Stimulated activated memory B cell treated with anti-CD40 and anti-IgM and Interleukin-4, amounts not matched to agents 10 μg/mL and 1 μg/mL and 100 μg/mL, for 72 hours (primary cell): ENCODE data around the gene PRRT3.

Source experiments
- ATAC-seq: fragments of 150-1000 bp; cut with Tn5 transposase; 2 replicates; pipeline ENCODE4 v1.10.0; 2021
- H3K27ac Mint-ChIP-seq: one replicate; pipeline ENCODE4 v1.8.0; 2022; ENCODE audit warnings: mild to moderate bottlenecking, mixed read lengths
- H3K27me3 Mint-ChIP-seq: one replicate; pipeline ENCODE4 v1.8.0; 2022; ENCODE audit warnings: mixed read lengths
- H3K36me3 Mint-ChIP-seq: one replicate; pipeline ENCODE4 v1.8.0; 2022; ENCODE audit warnings: mixed read lengths
- H3K4me1 Mint-ChIP-seq: one replicate; pipeline ENCODE4 v1.8.0; 2022; ENCODE audit warnings: mixed read lengths
- H3K4me3 Mint-ChIP-seq: one replicate; pipeline ENCODE4 v1.8.0; 2022; ENCODE audit warnings: mild to moderate bottlenecking, moderate library complexity, mixed read lengths
- H3K9me3 Mint-ChIP-seq: one replicate; pipeline ENCODE4 v1.8.0; 2022; ENCODE audit warnings: mixed read lengths

The PRRT3 gene

GRCh38 chr3:9937486-9938238 lies 14.5 kb downstream of the PRRT3 start:
- H3K9me3 Mint-ChIP-seq, result no peaks in the 10 kb centered on the region
- H3K27me3 Mint-ChIP-seq, result no peaks in the 10 kb centered on the region
- no peak overlapping the region for H3K27ac Mint-ChIP-seq
- ATAC-seq, result no peak
- peaks cover 28% of the 10 kb centered on the region for H3K4me1 Mint-ChIP-seq
- H3K36me3 Mint-ChIP-seq, result peaks cover 35% of the 10 kb centered on the region
- no peak overlapping the region for H3K4me3 Mint-ChIP-seq

DNA sequence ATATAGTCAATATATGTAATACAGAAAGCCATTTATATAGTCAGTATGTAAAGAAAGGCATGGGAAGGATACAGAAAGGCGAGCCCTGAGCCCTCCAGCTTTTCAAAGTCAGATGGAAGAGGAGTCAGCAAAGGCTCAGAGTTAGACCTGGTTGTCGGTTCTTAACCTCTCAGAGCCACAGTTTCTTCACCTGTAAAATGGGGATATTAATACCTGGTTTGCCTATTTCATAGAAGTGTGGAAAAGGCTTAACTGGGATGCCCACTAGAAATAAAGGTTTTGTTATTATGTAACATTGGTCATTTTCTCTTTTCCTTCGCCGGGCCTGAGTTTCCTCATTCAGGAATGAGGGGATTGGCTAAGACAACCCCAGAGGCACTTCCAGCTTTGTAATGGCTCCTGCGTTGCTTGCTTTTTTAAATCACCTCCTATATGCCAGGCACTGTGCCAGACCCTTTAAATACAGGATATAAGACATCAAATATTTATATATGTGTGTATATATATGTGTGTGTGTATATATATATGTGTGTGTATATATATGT lies 16.2 kb downstream of the PRRT3 start:
- Mint-ChIP-seq H3K27me3 (no peaks in the 10 kb centered on the region), H3K4me1 (peaks cover 38% of the 10 kb centered on the region), H3K36me3 (peaks cover 30% of the 10 kb centered on the region), H3K4me3 (no peak overlapping the region), H3K9me3 (no peaks in the 10 kb centered on the region), H3K27ac (no peak overlapping the region)
- no peak for ATAC-seq

DNA sequence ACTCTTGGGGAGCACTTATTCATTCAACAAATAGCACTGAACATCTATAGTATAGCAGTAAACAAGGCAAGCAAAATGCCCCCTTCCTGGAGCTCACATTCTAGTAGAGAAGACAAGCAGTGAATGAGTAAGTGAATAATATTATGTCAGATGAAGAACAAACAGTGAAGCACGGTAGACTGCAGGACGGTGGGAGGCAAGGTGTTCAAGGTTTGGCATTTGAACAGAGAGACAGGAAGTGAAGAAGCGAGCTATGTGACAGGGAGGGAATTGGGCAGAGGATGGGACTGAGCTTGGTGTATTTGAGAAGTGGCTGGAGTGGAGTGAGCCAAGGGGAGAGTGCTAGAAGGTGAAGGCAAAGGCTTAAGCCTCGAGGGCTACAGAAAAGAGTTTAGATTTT lies 17.2 kb downstream of the PRRT3 start:
- Mint-ChIP-seq H3K27me3 (no peaks in the 10 kb centered on the region), H3K27ac (peak overlapping the region; percentile 89), H3K36me3 (peaks cover 26% of the 10 kb centered on the region), H3K4me1 (peaks cover 38% of the 10 kb centered on the region), H3K4me3 (peak overlapping the region; percentile 38), H3K9me3 (no peaks in the 10 kb centered on the region)
- no peak for ATAC-seq

GRCh38 chr3:9934235-9934621 lies 18.0 kb downstream of the PRRT3 start:
- peaks cover 38% of the 10 kb centered on the region for H3K4me1 Mint-ChIP-seq
- no peak for ATAC-seq
- peaks cover 26% of the 10 kb centered on the region for H3K36me3 Mint-ChIP-seq
- H3K9me3 Mint-ChIP-seq, result no peaks in the 10 kb centered on the region
- peak overlapping the region; percentile 97 for H3K4me3 Mint-ChIP-seq
- peak overlapping the region; percentile 89 for H3K27ac Mint-ChIP-seq
- no peaks in the 10 kb centered on the region for H3K27me3 Mint-ChIP-seq

GRCh38 chr3:9933561-9934234 lies 18.5 kb downstream of the PRRT3 start, which contains the start of gene CRELD1:
CRELD1 (plus strand) TSS chr3:9933834; CDS start chr3:9934439, 605 bp downstream.
- Mint-ChIP-seq H3K4me1 (peaks cover 38% of the 10 kb centered on the region), H3K4me3 (peak within 1 kb of the TSS; percentile 97), H3K9me3 (no peaks in the 10 kb centered on the region), H3K27ac (peak within 1 kb of the TSS; percentile 89), H3K36me3 (peaks cover 26% of the 10 kb centered on the region), H3K27me3 (no peaks in the 10 kb centered on the region)
- peak; percentile 96 for ATAC-seq

DNA sequence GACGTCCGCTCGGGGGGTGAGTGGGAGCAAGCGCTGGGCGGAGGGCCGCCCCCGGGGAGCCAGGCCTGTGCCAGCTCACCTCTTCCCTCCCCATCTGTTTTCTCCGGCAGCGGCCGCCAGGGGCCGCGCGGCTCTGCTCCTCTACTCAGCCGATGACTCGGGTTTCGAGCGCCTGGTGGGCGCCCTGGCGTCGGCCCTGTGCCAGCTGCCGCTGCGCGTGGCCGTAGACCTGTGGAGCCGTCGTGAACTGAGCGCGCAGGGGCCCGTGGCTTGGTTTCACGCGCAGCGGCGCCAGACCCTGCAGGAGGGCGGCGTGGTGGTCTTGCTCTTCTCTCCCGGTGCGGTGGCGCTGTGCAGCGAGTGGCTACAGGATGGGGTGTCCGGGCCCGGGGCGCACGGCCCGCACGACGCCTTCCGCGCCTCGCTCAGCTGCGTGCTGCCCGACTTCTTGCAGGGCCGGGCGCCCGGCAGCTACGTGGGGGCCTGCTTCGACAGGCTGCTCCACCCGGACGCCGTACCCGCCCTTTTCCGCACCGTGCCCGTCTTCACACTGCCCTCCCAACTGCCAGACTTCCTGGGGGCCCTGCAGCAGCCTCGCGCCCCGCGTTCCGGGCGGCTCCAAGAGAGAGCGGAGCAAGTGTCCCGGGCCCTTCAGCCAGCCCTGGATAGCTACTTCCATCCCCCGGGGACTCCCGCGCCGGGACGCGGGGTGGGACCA lies 19.2 kb downstream of the PRRT3 start:
- H3K4me1 Mint-ChIP-seq, result peaks cover 38% of the 10 kb centered on the region
- H3K4me3 Mint-ChIP-seq, result peak overlapping the region; percentile 97
- peak overlapping the region; percentile 89 for H3K27ac Mint-ChIP-seq
- H3K36me3 Mint-ChIP-seq, result peaks cover 23% of the 10 kb centered on the region
- ATAC-seq, result peak; percentile 91
- no peaks in the 10 kb centered on the region for H3K27me3 Mint-ChIP-seq
- no peaks in the 10 kb centered on the region for H3K9me3 Mint-ChIP-seq

DNA sequence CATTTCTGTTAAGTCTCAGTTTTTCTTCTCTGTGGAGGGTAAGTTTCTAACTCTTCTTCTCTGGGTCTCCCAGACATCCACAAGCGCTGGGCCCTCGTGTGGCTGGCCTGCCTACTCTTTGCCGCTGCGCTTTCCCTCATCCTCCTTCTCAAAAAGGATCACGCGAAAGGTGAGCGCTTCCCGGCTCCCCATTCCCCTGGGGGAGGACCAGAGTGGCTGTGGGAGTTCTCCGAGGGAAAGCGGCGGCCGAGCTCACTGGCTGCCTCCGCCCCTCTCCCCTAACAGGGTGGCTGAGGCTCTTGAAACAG lies 19.7 kb downstream of the PRRT3 start:
- Mint-ChIP-seq H3K9me3 (no peaks in the 10 kb centered on the region), H3K4me1 (peaks cover 38% of the 10 kb centered on the region), H3K36me3 (peaks cover 20% of the 10 kb centered on the region), H3K27ac (peak overlapping the region; percentile 89), H3K4me3 (peak overlapping the region; percentile 97), H3K27me3 (no peaks in the 10 kb centered on the region)
- ATAC-seq, result no peak

- Mint-ChIP-seq H3K27ac (no peak overlapping the region), H3K36me3 (peaks cover 10% of the 10 kb centered on the region), H3K9me3 (no peaks in the 10 kb centered on the region), H3K4me1 (peaks cover 31% of the 10 kb centered on the region), H3K4me3 (no peak overlapping the region), H3K27me3 (no peaks in the 10 kb centered on the region)
- no peak for ATAC-seq
Observed at GRCh38 chr3:9930804-9931418, 21.3 kb downstream of the PRRT3 start.

- Mint-ChIP-seq H3K27ac (no peak overlapping the region), H3K4me1 (peaks cover 16% of the 10 kb centered on the region), H3K27me3 (peaks cover 14% of the 10 kb centered on the region), H3K36me3 (no peaks in the 10 kb centered on the region), H3K9me3 (no peaks in the 10 kb centered on the region), H3K4me3 (no peak overlapping the region)
- ATAC-seq, result no peak
Observed at GRCh38 chr3:9928158-9928557, 24.1 kb downstream of the PRRT3 start.

- Mint-ChIP-seq H3K27me3 (peaks cover 28% of the 10 kb centered on the region), H3K9me3 (no peaks in the 10 kb centered on the region), H3K4me3 (no peak overlapping the region), H3K36me3 (no peaks in the 10 kb centered on the region), H3K4me1 (peaks cover 10% of the 10 kb centered on the region), H3K27ac (no peak overlapping the region)
- no peak for ATAC-seq
Observed at GRCh38 chr3:9918261-9919038, 33.8 kb downstream of the PRRT3 start.

- Mint-ChIP-seq H3K4me3 (no peak overlapping the region), H3K27me3 (peaks cover 25% of the 10 kb centered on the region), H3K4me1 (peaks cover 10% of the 10 kb centered on the region), H3K27ac (no peak overlapping the region), H3K9me3 (no peaks in the 10 kb centered on the region), H3K36me3 (no peaks in the 10 kb centered on the region)
- ATAC-seq, result no peak
Observed at GRCh38 chr3:9917820-9918219, 34.4 kb downstream of the PRRT3 start.

GRCh38 chr3:9916734-9917680 lies 35.2 kb downstream of the PRRT3 start, which contains the start of gene IL17RC:
IL17RC (plus strand) TSS chr3:9917098; CDS start chr3:9917316, 218 bp downstream.
- Mint-ChIP-seq H3K27ac (peak within 1 kb of the TSS; percentile 51), H3K9me3 (no peaks in the 10 kb centered on the region), H3K4me3 (peak within 1 kb of the TSS; percentile 68), H3K36me3 (no peaks in the 10 kb centered on the region), H3K4me1 (peaks cover 10% of the 10 kb centered on the region), H3K27me3 (peaks cover 25% of the 10 kb centered on the region)
- ATAC-seq, result peak; percentile 18

DNA sequence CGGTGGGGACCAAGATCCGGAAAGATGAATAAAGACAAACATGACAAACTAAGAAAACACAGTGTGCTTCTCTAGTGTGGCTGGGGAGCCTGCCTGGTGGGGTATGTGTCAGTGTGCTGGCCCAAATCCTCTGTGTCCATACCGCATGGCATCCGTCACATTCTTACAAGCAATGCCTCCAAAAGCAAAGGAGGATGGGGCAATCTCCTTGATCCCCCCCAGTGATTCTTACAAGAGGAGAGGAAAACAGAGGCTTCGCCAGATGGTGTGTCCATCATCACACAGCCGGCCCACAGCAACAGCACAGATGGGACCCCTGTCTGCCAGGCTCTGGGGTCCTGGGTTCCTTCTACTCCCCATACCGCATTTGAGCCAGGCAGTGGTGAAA lies 35.9 kb downstream of the PRRT3 start:
- H3K4me3 Mint-ChIP-seq, result peak overlapping the region; percentile 34
- H3K36me3 Mint-ChIP-seq, result no peaks in the 10 kb centered on the region
- no peaks in the 10 kb centered on the region for H3K9me3 Mint-ChIP-seq
- H3K27ac Mint-ChIP-seq, result peak overlapping the region; percentile 51
- H3K27me3 Mint-ChIP-seq, result peaks cover 31% of the 10 kb centered on the region
- ATAC-seq, result no peak
- peaks cover 10% of the 10 kb centered on the region for H3K4me1 Mint-ChIP-seq
